ENCODE data around the gene ADARB2.
"Not testable (repeated sequence)": the region's sequence is repeated elsewhere in the genome, so short reads cannot be mapped to it uniquely, and the experiment has no call there.

The ADARB2 gene

GRCh38 chr10:1360011-1360557 is 377.2 kb downstream of the ADARB2 start:
- DNase-seq: no peak

GRCh38 chr10:1359626-1359955 is 377.7 kb downstream of the ADARB2 start:
- no peak for DNase-seq

- no peak for DNase-seq
These were observed 378.3 kb downstream of the ADARB2 start for GRCh38 chr10:1358860-1359625.

- DNase-seq: no peak
These were observed 379.2 kb downstream of the ADARB2 start for GRCh38 chr10:1358147-1358546.

DNA sequence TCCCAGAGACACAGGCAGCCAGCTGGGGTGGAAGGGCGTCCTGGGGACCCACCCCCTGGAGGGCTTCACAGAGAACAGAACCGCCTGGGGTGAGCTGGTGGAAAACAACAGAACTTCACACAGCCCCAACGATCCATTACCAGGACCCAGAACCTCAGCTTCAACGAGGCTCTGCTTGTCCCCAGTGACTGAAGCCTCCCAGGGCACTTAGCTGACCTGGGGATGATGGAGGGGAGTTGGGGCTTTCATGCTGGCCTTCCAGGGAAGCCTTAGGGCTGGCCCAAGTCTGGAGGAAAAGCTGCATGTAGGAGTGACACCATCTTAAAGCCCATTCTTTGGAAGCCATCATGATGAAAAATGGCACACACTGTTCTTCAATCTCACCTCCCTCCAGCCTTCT is 381.0 kb downstream of the ADARB2 start:
- no peak for DNase-seq

GRCh38 chr10:1354809-1355710 is 382.3 kb downstream of the ADARB2 start:
- no peak for DNase-seq

DNA sequence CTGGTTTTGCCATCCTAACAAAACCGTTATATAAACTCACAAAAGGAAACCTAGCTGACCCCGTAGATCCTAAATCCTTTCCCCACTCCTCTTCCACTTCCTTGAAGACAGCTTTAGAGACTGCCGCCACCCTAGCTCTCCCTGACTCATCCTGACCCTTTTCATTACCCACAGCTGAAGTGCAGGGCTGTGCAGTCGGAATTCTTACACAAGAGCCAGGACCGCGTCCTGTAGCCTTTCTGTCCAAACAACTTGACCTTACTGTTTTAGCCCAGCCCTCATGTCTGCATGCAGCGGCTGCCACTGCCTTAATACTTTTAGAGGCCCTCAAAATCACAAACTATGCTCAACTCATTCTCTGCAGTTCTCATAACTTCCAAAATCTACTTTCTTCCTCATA is 385.0 kb downstream of the ADARB2 start:
- not testable (repeated sequence) for DNase-seq

- DNase-seq: no peak
These were observed 388.6 kb downstream of the ADARB2 start for GRCh38 chr10:1348773-1349050.

DNA sequence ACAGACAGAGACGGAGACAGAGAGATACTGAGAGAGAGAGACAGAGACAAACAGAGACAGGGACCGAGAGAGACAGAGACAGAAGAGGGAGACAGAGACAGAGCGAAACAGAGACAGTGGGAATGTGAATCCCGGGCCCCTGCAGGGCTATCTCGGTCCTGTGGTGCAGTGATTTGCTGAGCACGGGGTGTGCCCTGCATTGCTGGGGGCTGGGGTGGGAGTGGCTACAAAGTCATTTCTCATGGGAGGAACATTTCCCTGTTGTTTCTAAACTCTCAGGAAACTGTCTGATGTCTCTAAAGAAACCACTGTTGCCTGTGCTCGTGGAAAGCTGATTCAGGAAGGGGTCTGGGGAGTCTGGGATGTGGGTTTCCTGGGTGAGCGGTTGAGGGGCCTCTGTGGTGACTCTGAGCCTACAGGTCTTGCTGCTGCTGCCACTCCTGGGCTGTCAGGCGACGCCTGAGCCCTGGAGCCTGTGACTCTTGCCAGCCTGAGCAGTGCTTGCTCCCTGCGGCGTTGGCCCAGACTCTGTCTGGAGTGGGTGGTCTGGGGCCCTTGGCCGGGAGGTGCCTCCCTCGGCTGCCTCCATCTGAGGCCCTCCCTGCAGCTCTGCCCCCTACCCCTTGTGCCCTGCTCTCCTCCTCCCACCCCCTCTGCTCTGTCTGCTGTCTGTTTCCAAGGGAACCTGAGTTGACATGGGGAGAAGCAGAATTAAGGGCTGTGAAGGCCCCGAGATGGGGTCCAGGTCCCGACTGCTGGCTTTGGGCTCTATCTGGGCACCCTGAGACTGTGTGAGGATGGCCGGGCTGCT is 389.2 kb downstream of the ADARB2 start:
- no peak for DNase-seq

DNA sequence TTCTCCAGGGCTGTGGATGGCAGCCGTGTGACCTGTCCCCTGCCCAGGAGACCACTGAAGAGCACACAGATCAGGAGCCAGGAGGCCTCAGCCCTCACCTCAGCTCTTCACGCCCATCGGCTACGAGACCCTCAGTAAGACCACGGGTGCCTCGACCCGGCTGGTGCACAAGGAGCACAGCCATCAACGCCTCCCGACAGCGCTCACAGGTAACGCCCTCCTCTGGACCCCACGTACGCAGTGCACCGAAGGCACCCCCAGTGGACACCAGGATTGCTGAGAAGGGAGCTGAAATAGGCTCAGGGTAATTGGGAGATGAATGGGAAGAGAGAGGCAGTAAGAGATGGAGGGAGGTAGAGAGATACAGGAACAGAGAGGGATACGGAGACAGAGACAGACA is 389.8 kb downstream of the ADARB2 start:
- DNase-seq: no peak

DNA sequence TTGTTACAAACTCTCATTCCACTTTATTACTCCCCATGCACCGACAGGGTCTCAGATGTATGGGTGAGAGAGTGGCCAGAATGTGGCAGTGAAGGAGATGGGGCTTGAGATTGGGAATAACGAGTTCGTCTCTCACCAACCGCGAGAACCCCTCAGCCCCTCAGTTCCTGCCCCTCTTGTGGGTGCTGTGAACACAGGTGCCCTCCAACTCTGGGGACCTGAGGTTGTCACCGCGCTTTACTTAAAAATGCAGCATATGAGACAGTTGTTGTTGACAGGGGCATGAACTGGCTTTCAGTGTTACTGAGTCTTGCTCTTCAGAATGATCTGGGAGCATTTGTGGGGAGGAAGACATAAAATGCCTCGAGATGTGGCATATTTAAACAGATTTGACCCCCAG is 391.1 kb downstream of the ADARB2 start:
- no peak for DNase-seq

GRCh38 chr10:1345368-1345767 is 392.0 kb downstream of the ADARB2 start:
- no peak for DNase-seq

GRCh38 chr10:1344846-1345245 is 392.5 kb downstream of the ADARB2 start:
- DNase-seq: no peak

DNA sequence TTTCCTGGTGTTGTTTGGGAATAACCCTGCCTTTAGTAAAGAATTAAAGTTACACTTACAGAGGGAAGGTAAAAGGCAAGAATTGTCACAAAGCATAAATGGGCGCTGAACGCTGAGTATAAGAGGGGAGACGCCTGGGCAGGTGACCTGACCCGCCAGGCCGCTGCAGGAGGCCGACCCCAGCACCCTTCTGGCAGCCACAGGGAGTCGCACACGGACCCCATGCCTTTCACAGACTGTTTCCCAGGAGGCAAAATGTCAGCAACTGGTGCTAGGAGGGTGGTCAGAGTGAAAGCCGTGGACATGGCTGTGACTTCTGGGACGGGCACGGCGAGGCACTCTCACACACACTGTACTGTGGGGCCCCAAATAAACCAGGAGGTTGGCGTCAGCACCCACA is 392.9 kb downstream of the ADARB2 start:
- DNase-seq: no peak

DNA sequence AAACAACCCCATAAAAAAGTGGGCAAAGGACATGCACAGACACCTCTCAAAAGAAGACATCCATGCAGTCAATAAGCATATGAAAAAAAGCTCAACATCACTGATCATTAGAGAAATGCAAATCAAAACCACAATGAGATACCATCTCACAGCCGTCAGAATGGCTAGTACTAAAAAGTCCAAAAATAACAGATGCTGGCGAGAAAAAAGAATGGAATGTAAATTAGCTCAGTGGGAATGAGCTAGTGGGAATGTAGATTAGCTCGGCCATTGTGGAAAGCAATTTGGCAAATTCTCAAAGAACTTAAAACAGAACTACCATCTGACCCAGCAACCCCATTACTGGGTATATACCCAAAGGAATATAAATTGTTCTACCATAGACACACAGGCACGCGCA is 394.1 kb downstream of the ADARB2 start:
- no peak for DNase-seq

DNA sequence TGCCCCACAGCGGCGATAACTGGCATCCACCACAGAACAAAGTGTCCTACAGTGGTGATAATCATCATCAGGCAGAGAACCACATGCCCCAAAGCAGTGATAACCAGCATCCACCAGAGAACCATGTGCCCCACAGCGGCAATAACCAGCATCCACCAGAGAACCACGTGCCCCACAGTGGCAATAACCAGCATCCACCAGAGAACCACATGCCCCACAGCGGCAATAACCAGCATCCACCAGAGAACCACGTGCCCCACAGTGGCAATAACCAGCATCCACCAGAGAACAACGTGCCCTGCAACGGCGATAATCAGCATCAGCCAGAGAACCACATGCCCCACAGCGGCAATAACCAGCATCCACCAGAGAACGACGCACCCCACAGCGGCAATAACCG is 396.3 kb downstream of the ADARB2 start:
- DNase-seq: not testable (repeated sequence)

DNA sequence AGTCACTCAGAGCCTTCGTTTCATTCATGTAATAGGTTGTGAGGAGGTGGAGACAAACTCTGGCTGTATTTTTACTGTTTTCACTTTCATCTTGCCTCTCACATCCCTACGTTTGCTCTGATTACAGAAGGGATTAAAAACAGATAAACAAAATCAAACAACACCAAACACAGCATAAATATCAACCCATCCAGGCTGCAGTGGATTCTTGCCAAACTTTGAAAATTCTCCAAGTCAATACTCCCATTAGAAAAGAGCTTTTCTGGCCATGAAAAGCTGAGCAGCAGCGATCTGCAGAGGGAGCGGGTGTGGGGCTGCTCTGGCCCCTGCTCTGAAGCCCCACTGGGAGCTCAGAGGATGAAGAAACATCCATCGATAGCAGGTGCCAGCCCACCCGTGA is 397.9 kb downstream of the ADARB2 start:
- DNase-seq: no peak

GRCh38 chr10:1335642-1336041 is 401.7 kb downstream of the ADARB2 start:
- DNase-seq: no peak

- DNase-seq: no peak
These were observed 403.3 kb downstream of the ADARB2 start for GRCh38 chr10:1333981-1334380.

GRCh38 chr10:1331560-1331959 is 405.8 kb downstream of the ADARB2 start:
- DNase-seq: no peak

- no peak for DNase-seq
These were observed 407.7 kb downstream of the ADARB2 start for GRCh38 chr10:1329622-1330021.

DNA sequence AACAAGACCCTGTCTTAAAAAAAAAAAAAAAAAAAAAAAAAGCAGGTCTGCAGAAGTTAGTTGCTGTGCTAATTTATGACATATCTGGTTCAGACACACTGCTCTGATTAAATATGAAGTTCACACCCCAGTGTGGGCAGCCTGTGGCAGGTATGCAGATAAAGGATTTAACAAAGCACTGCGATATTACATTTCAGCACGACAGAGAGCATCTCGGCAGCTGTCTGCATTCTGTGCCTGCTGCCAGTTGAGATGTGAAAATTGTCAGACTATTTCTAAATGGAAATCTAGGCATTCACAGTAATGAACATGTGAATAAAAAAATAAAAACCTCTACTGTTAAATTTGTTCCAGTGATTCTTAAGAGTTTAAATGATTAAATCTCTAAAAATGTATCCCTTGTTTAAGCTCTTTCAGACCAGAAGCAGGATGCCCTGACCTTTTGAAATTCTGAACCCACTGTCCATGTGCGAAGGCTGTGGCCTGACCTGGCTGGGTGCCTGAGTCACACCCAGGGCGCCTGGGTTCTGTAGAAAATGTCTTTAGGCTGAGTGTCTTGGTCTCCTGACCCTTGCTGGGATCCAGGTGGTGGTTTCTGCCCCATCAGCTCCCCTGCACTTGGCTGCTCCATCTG is 408.2 kb downstream of the ADARB2 start:
- no peak for DNase-seq

Data from right hindlimb (tissue), 1 donor.